Osteoblast (primary cell): ENCODE measurements around the gene HYAL1. TPM values are rescaled to one million over a fixed set of nuclear protein-coding genes. Genes with fewer than 3 reads are reported as not detected.

Source experiments
- DNase-seq: peaks from one replicate; pipeline ENCODE4 v3.0.0; 2011; ENCODE audit warnings: low spot score, mixed read lengths; ENCODE audit not compliant: insufficient read length; ENCODE audit errors: missing footprints
- H2AFZ ChIP-seq: 2 replicates; pipeline ENCODE4 v1.6.0; 2011; ENCODE audit warnings: mild to moderate bottlenecking, low read length
- H3K27ac ChIP-seq: 2 replicates; pipeline ENCODE4 v1.5.1; 2011; ENCODE audit warnings: mild to moderate bottlenecking, low read depth, low read length, moderate library complexity
- H3K27me3 ChIP-seq: 2 replicates; pipeline ENCODE4 v1.6.0; 2012; ENCODE audit warnings: mild to moderate bottlenecking, control low read depth, inconsistent platforms, low read length, moderate library complexity; ENCODE audit not compliant: insufficient read depth
- H3K36me3 ChIP-seq: 2 replicates; pipeline ENCODE4 v1.5.1; 2011; ENCODE audit warnings: mild to moderate bottlenecking, low read length, control low read depth, moderate library complexity; ENCODE audit not compliant: insufficient read depth
- H3K4me1 ChIP-seq: 2 replicates; pipeline ENCODE4 v1.5.1; 2011; ENCODE audit warnings: mild to moderate bottlenecking, low read length, control low read depth, moderate library complexity; ENCODE audit not compliant: insufficient read depth
- H3K4me2 ChIP-seq: 2 replicates; pipeline ENCODE4 v1.6.0; 2011; ENCODE audit warnings: mild to moderate bottlenecking, low read length; ENCODE audit not compliant: insufficient read depth
- H3K4me3 ChIP-seq: fragments of 200-600 bp; sonication (generic); 3 replicates; pipeline ENCODE4 v1.5.1; 2012; ENCODE audit warnings: mild to moderate bottlenecking, low read length, inconsistent platforms; ENCODE audit not compliant: insufficient read depth
- H3K79me2 ChIP-seq: 2 replicates; pipeline ENCODE4 v1.6.0; 2012; ENCODE audit warnings: mild to moderate bottlenecking, low read length, control low read depth, inconsistent platforms; ENCODE audit not compliant: insufficient read depth
- H3K9me3 ChIP-seq: 2 replicates; pipeline ENCODE4 v1.5.1; 2011; ENCODE audit warnings: low read depth, low read length, control low read depth
- H4K20me1 ChIP-seq: 2 replicates; pipeline ENCODE4 v1.6.0; 2012; ENCODE audit warnings: mild to moderate bottlenecking, low read length, control low read depth; ENCODE audit not compliant: insufficient read depth
- CTCF ChIP-seq: IDR thresholded peaks from 2 replicates; pipeline ENCODE4 v1.5.1; 2011; ENCODE audit warnings: mild to moderate bottlenecking, low read depth, low read length, moderate library complexity; ENCODE audit errors: extremely low read depth
- total RNA-seq: library from RNA; depleted of rRNA; stranded (reverse); fragments of >200 nt; gene quantifications from 2 replicates; pipeline ENCODE4 v1.2.3, GENCODE V29; 2012

HYAL1 gene
- total RNA-seq, 1 donor: under 0.01 TPM

GRCh38 chr3:50267280-50267913 is 36.0 kb downstream of the HYAL1 start:
- DNase-seq: no peak
- H3K27me3 ChIP-seq: no peaks in the 10 kb centered on the region
- peak overlapping the region; percentile 59 for H3K4me2 ChIP-seq
- H3K4me1 ChIP-seq: peaks cover 47% of the 10 kb centered on the region
- no peaks in the 10 kb centered on the region for H3K36me3 ChIP-seq
- no peak overlapping the region for H3K27ac ChIP-seq
- peak overlapping the region; percentile 60 for H3K4me3 ChIP-seq
- TF ChIP-seq CTCF: no peak
- no peak overlapping the region for H2AFZ ChIP-seq
- no peaks in the 10 kb centered on the region for H3K79me2 ChIP-seq
- no peaks in the 10 kb centered on the region for H3K9me3 ChIP-seq
- no peaks in the 10 kb centered on the region for H4K20me1 ChIP-seq

GRCh38 chr3:50266836-50267235 is 36.5 kb downstream of the HYAL1 start:
- no peaks in the 10 kb centered on the region for H3K36me3 ChIP-seq
- H3K4me2 ChIP-seq: peak overlapping the region; percentile 59
- no peaks in the 10 kb centered on the region for H3K9me3 ChIP-seq
- DNase-seq: no peak
- TF ChIP-seq CTCF: no peak
- no peak overlapping the region for H3K27ac ChIP-seq
- H3K27me3 ChIP-seq: no peaks in the 10 kb centered on the region
- H4K20me1 ChIP-seq: no peaks in the 10 kb centered on the region
- H2AFZ ChIP-seq: no peak overlapping the region
- H3K79me2 ChIP-seq: no peaks in the 10 kb centered on the region
- H3K4me3 ChIP-seq: peak overlapping the region; percentile 60
- H3K4me1 ChIP-seq: peaks cover 47% of the 10 kb centered on the region

GRCh38 chr3:50266017-50266416 is 37.4 kb downstream of the HYAL1 start:
- TF ChIP-seq CTCF: no peak
- H3K4me1 ChIP-seq: peaks cover 52% of the 10 kb centered on the region
- no peak overlapping the region for H3K4me3 ChIP-seq
- no peaks in the 10 kb centered on the region for H3K27me3 ChIP-seq
- H3K36me3 ChIP-seq: no peaks in the 10 kb centered on the region
- no peaks in the 10 kb centered on the region for H3K9me3 ChIP-seq
- no peak overlapping the region for H3K27ac ChIP-seq
- H2AFZ ChIP-seq: no peak overlapping the region
- H4K20me1 ChIP-seq: no peaks in the 10 kb centered on the region
- H3K4me2 ChIP-seq: no peak overlapping the region
- no peak for DNase-seq
- H3K79me2 ChIP-seq: no peaks in the 10 kb centered on the region

GRCh38 chr3:50265571-50265970 is 37.8 kb downstream of the HYAL1 start:
- no peaks in the 10 kb centered on the region for H3K36me3 ChIP-seq
- peaks cover 54% of the 10 kb centered on the region for H3K4me1 ChIP-seq
- no peak overlapping the region for H2AFZ ChIP-seq
- no peaks in the 10 kb centered on the region for H3K27me3 ChIP-seq
- H3K4me3 ChIP-seq: no peak overlapping the region
- no peaks in the 10 kb centered on the region for H4K20me1 ChIP-seq
- H3K79me2 ChIP-seq: no peaks in the 10 kb centered on the region
- DNase-seq: no peak
- no peaks in the 10 kb centered on the region for H3K9me3 ChIP-seq
- no peak overlapping the region for H3K4me2 ChIP-seq
- no peak overlapping the region for H3K27ac ChIP-seq
- no peak for TF ChIP-seq CTCF
